Astrocyte of the cerebellum (primary cell): ENCODE results near the gene CROCC.

Source experiments
- DNase-seq: peaks from one replicate; pipeline ENCODE4 v3.0.0-alpha.2; 2011; ENCODE audit warnings: low read depth
- H3K4me3 ChIP-seq: 2 replicates; pipeline ENCODE4 v1.5.1; 2011; ENCODE audit warnings: mild to moderate bottlenecking, low read depth, low read length, moderate library complexity
- in situ Hi-C: cut with HindIII; loops from 2 replicates; pipeline ENCODE4 v1.10.0; 2017; ENCODE audit warnings: low sequenced_read_pairs
- TF ChIP-seq, protein P1 (sequence below): IDR thresholded peaks from 2 replicates; pipeline ENCODE4 v1.5.1; 2012; ENCODE audit warnings: low read length, low read depth, moderate library complexity, mild to moderate bottlenecking; ENCODE audit errors: missing control alignments

Gene CROCC

DNA sequence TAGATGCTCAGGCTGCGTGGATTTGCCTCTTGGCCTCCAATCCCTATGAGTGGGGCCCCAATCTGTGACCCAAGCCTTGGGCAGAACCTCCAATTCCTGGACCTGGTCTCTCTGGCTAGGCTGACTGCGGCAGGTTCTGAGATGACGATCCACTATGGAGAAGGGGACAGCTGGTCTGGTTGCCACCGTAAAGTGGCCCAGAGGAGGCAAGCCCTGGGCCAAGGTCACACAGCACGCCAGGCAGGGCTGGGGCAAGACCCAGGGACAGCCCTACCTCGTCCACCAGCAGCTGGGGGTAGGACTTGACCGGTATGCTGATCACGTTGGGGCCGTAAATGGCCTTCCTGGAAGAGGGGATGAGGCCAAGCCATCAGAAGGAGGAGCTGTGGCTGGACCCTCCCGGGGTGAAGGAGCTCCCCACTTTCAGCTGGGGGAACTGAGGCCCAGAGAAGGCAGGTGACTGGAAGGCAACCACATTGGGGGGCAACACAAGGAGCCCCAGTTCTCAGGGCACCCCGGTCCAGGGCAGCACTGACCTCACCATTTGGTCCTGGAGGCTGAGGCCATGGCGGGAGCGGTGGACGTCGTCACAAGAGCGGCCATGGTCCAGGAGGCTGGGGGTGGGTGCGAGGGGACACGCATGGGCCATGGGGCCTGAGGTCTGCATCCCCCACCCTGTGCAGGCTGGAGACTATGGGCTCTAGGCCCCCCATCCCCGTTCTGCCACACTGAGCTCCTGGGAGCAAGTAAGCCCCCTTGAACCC, 80.2 kb downstream of the CROCC start:
- in situ Hi-C loops = no loop called here
- TF ChIP-seq, protein P1, sequence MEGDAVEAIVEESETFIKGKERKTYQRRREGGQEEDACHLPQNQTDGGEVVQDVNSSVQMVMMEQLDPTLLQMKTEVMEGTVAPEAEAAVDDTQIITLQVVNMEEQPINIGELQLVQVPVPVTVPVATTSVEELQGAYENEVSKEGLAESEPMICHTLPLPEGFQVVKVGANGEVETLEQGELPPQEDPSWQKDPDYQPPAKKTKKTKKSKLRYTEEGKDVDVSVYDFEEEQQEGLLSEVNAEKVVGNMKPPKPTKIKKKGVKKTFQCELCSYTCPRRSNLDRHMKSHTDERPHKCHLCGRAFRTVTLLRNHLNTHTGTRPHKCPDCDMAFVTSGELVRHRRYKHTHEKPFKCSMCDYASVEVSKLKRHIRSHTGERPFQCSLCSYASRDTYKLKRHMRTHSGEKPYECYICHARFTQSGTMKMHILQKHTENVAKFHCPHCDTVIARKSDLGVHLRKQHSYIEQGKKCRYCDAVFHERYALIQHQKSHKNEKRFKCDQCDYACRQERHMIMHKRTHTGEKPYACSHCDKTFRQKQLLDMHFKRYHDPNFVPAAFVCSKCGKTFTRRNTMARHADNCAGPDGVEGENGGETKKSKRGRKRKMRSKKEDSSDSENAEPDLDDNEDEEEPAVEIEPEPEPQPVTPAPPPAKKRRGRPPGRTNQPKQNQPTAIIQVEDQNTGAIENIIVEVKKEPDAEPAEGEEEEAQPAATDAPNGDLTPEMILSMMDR = no peak
- H3K4me3 ChIP-seq = no peak overlapping the region
- DNase-seq = no peak

DNA sequence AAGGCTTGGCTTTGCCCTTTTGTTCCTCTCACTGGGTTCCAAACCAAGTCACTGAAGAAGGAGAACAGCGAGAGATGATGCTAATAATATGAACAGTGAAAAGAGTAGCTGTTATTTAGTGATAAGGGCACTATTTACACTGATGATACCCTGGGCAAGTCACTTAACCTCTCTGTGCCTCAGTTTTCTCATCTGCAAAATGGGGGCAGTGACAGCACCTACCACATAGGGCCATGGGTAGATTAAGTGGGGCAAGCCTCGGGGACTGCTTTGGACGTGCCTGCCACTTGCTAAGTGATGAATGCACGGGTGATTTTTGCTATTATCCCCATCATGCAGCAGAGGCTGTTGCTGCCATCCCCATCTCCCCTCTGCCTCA, 80.8 kb downstream of the CROCC start:
- TF ChIP-seq, protein P1 = no peak
- in situ Hi-C loops = no loop called here
- no peak for DNase-seq
- no peak overlapping the region for H3K4me3 ChIP-seq

DNA sequence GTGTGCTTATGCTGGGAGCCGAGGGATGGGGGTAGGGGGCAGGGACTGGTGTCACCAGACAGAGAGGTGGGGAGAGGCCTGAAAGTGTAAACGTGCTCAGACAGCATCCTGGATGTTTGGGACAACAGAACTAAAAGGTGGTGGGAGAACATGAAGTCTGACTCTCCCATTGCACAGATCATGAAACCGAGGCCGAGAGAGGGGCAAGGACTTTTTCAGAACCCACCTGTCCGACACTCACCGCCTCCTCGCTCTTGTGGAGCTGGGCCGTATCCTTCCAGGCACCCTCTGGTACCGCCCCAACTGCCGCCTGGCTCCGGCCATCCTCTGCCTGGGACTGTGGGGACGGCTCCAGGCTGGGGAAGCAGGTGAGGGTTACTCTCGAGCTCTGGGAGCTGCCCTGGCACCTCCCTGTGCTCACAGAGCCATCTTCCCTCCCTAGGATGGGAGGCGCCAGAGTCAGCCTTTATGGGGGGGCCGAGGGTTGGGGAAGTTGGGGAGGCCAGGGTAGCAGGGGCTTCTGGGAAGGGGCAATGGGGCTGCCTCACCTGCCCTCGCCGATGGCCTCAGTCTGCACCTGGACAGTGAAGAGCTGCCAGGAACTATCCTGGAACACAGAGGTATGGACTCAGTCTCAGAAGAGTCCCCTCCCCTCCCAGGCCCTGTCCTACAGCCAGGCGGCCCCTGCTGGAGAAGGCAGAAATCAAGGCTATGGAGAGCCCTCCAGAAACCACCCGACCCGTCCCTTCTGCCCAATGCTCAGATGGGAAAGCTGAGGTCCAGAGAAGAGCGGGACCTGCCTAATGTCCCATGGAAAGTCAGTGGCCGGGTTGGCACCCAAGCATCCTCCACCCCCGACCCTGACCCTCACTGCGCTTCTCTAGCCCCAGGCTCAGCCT, 83.0 kb downstream of the CROCC start:
- DNase-seq = no peak
- in situ Hi-C loops = no loop called here
- H3K4me3 ChIP-seq = no peak overlapping the region
- TF ChIP-seq, protein P1 = peak; percentile 29

DNA sequence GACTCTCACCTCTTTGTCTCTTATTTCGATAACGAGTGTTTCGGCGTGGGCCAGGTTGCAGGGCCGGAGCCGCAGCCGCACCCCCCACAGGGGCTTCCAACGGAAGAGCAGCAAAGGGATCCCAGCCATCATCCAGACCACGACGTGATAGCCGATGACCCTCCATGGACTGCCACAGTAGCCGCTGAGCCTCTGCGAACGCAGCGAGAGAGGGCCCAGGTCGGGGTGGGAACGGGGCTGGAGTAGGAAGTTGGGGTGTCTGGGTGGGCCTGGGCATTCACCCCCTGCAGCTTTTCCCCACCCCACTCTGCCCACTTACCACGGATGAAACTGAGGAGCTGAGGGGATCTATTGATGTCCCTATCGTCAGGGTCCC, 83.6 kb downstream of the CROCC start:
- no peak for DNase-seq
- no peak overlapping the region for H3K4me3 ChIP-seq
- in situ Hi-C loops = no loop called here
- TF ChIP-seq, protein P1 = no peak

DNA sequence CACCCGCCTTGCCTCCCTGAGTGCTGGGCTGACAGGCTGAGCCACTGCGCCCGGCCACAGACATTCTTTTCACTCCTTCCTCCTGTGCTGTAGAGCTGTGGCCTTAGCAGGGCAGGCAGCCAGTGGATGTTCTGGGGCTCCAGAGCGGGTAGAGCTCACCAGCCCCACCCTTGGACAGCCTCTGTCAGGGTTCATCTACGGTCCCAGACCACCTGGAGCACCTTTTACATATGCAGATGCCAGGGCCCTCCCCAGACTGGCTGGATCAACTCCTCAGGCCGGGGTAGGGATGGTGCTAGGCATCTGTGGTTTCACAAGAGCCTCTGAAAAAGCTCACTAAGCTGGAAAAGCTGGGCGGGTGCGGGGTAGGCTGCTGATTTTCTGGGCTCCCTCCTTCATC, 85.4 kb downstream of the CROCC start:
- H3K4me3 ChIP-seq = no peak overlapping the region
- DNase-seq = no peak
- in situ Hi-C loops = no loop called here
- TF ChIP-seq, protein P1 = no peak

DNA sequence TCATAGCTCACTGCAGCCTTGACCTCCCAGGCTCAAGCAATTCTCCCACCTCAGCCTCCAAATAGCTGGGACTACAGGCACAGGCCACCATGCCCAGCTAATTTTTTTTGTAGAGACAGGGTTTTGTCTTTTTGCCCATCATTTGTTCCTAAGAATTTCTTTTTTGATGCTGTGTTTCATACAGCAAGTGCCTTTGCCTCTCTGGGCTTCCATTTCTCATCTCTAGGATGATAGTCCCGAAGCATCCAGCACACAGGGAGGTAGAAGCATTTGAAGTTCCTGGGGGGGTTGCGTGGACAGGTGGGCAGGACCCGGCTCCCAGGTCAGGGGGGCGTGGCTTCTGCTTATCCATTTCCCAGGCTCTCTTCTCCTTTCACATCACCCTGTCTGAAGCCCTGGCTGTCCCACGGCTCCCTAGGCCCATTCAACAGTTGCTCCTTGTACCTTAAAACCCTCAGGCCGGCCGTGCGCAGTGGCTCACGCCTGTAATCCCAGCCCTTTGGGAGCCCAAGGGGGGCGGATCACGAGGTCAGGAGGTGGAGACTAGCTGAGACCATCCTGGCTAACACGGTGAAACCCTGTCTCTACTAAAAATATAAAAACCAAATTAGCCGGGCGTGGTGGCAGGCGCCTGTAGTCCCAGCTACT, 86.6 kb downstream of the CROCC start:
- no peak for DNase-seq
- in situ Hi-C loops = no loop called here
- TF ChIP-seq, protein P1 = no peak
- H3K4me3 ChIP-seq = no peak overlapping the region
